Stomach (tissue), 4 donors: ENCODE results near the gene VWCE.
A peak's percentile ranks its signal among the peaks of the same experiment; 100 is the strongest.

Experiments used
- CTCF ChIP-seq, 7 experiments: fragments of 450-650 bp in 4 of 7; fragments of 200-600 bp in 3 of 7; sonication (generic) in 3 of 7; IDR thresholded peaks; one replicate each; pipeline ENCODE4 v1.5.1; 2016 to 2019; ENCODE audit warnings: antibody characterized with exemption in 7 of 7, control low read depth in 2 of 7, mild to moderate bottlenecking in 1 of 7
- EP300 ChIP-seq: sonication (generic); formaldehyde crosslinking; IDR thresholded peaks from one replicate; pipeline ENCODE4 v1.6.1; 2017; ENCODE audit warnings: antibody characterized with exemption
- POLR2A ChIP-seq, 4 donors: fragments of 450-650 bp; IDR thresholded peaks; one replicate each; pipeline ENCODE4 v1.6.1; 2016; ENCODE audit warnings: antibody characterized with exemption in 4 of 4, control low read depth in 2 of 4, mild to moderate bottlenecking in 1 of 4, moderate library complexity in 1 of 4
- POLR2AphosphoS5 ChIP-seq, 3 donors: sonication (generic); formaldehyde crosslinking; IDR thresholded peaks; one replicate each; pipeline ENCODE4 v1.6.1; 2016; ENCODE audit warnings: antibody characterized with exemption in 3 of 3

GRCh38 chr11:61336171-61336935 is 41.2 kb upstream of the VWCE start:
- TF ChIP-seq CTCF (IDR thresholded peaks at IDR 0.05) = peak in 6 of 7 experiments; percentile 74 to 98 (median 95)
- no peak for TF ChIP-seq POLR2A (IDR thresholded peaks at IDR 0.05)
- TF ChIP-seq POLR2AphosphoS5 (IDR thresholded peaks at IDR 0.05) = peak in 2 of 3 donors; percentile 7 to 70
- TF ChIP-seq EP300 = no peak
